Stimulated activated CD4-positive, alpha-beta T cell treated with anti-CD3 and anti-CD28 coated beads, Interleukin-12 subunit alpha, Interleukin-12 subunit beta, amount 100 ng/mL, for 48 hours (primary cell): ENCODE measurements around the gene DGCR8.
"Not testable (repeated sequence)": the region's sequence is repeated elsewhere in the genome, so short reads cannot be mapped to it uniquely, and the experiment has no call there.

ENCODE experiments used
- DNase-seq, 3 donors: peaks; one replicate each; pipeline ENCODE4 v3.0.0-alpha.2; 2020; ENCODE audit warnings: low read depth in 2 of 3, low spot score in 1 of 3

The DGCR8 gene

GRCh38 chr22:20065896-20066616 is 14.0 kb upstream of the DGCR8 start:
- DNase-seq: no peak

GRCh38 chr22:20066617-20067383 is 13.2 kb upstream of the DGCR8 start:
- DNase-seq: no peak

GRCh38 chr22:20067384-20067682 is 12.7 kb upstream of the DGCR8 start:
- DNase-seq: not testable (repeated sequence)

- no peak for DNase-seq
Measured at GRCh38 chr22:20068640-20069039, 11.4 kb upstream of the DGCR8 start.

GRCh38 chr22:20069331-20070042 is 10.6 kb upstream of the DGCR8 start:
- DNase-seq: no peak

- DNase-seq: no peak
Measured at GRCh38 chr22:20071524-20071972, 8.5 kb upstream of the DGCR8 start.

- no peak for DNase-seq
Measured at GRCh38 chr22:20076627-20077172, 3.3 kb upstream of the DGCR8 start.

GRCh38 chr22:20080445-20080775 is 369 bp downstream of the DGCR8 start:
- DNase-seq: peak; percentile 42 to 68 (median 42)

- peak in 1 of 3 donors; percentile 9 for DNase-seq
Measured at GRCh38 chr22:20080776-20081654, 974 bp downstream of the DGCR8 start.

GRCh38 chr22:20083157-20083890 is 3.3 kb downstream of the DGCR8 start:
- DNase-seq: no peak

GRCh38 chr22:20083891-20084546 is 4.0 kb downstream of the DGCR8 start:
- DNase-seq: no peak

GRCh38 chr22:20084547-20085413 is 4.7 kb downstream of the DGCR8 start:
- no peak for DNase-seq

- no peak for DNase-seq
Measured at GRCh38 chr22:20085651-20086050, 5.6 kb downstream of the DGCR8 start.

- DNase-seq: no peak
Measured at GRCh38 chr22:20086101-20086599, 6.1 kb downstream of the DGCR8 start.

GRCh38 chr22:20086763-20087162 is 6.7 kb downstream of the DGCR8 start:
- DNase-seq: no peak

- DNase-seq: no peak
Measured at GRCh38 chr22:20087319-20088262, 7.5 kb downstream of the DGCR8 start.

- DNase-seq: no peak
Measured at GRCh38 chr22:20088263-20088648, 8.2 kb downstream of the DGCR8 start.
